Measurements from ENCODE around the gene SMC5.

SMC5 gene

GRCh38 chr9:70355801-70356200 lies 97.0 kb downstream of the SMC5 start:
- no peaks in the 10 kb centered on the region for H3K9me3 ChIP-seq (ENCODE audit: insufficient read depth, low read depth, low read length)
- no peaks in the 10 kb centered on the region for H3K27me3 ChIP-seq (ENCODE audit: insufficient read depth, low read length)
- no peak overlapping the region for H3K4me3 ChIP-seq (ENCODE audit: low read length)
- no peak overlapping the region for H3K27ac ChIP-seq (ENCODE audit: low read depth, low read length)
- no peaks in the 10 kb centered on the region for H3K4me1 ChIP-seq (ENCODE audit: insufficient read depth, low read length)
- H3K9ac ChIP-seq (ENCODE audit: low read depth, low read length) = no peak overlapping the region
- peaks cover 30% of the 10 kb centered on the region for H3K36me3 ChIP-seq (ENCODE audit: insufficient read depth, low read length)
- 100% methylated on average over 3 of the region's 3 CpGs for WGBS

- no peak overlapping the region for H3K9ac ChIP-seq (ENCODE audit: low read depth, low read length)
- H3K36me3 ChIP-seq (ENCODE audit: insufficient read depth, low read length) = no peaks in the 10 kb centered on the region
- H3K9me3 ChIP-seq (ENCODE audit: insufficient read depth, low read depth, low read length) = no peaks in the 10 kb centered on the region
- no peaks in the 10 kb centered on the region for H3K27me3 ChIP-seq (ENCODE audit: insufficient read depth, low read length)
- H3K4me3 ChIP-seq (ENCODE audit: low read length) = no peak overlapping the region
- H3K27ac ChIP-seq (ENCODE audit: low read depth, low read length) = no peak overlapping the region
- 94% methylated on average over 6 of the region's 7 CpGs for WGBS
- no peaks in the 10 kb centered on the region for H3K4me1 ChIP-seq (ENCODE audit: insufficient read depth, low read length)
Measured at GRCh38 chr9:70362952-70363351, 104.2 kb downstream of the SMC5 start.

- Histone ChIP-seq H3K27me3 (ENCODE audit: insufficient read depth, low read length) (no peaks in the 10 kb centered on the region), H3K36me3 (ENCODE audit: insufficient read depth, low read length) (no peaks in the 10 kb centered on the region), H3K4me1 (ENCODE audit: insufficient read depth, low read length) (no peaks in the 10 kb centered on the region), H3K9ac (ENCODE audit: low read depth, low read length) (no peak overlapping the region), H3K27ac (ENCODE audit: low read depth, low read length) (no peak overlapping the region), H3K9me3 (ENCODE audit: insufficient read depth, low read depth, low read length) (no peaks in the 10 kb centered on the region), H3K4me3 (ENCODE audit: low read length) (no peak overlapping the region)
- 97% methylated on average over 7 of the region's 7 CpGs for WGBS
Measured at GRCh38 chr9:70363760-70364159, 105.0 kb downstream of the SMC5 start.

- WGBS = 92% methylated on average over 6 of the region's 6 CpGs
- Histone ChIP-seq H3K36me3 (ENCODE audit: insufficient read depth, low read length) (no peaks in the 10 kb centered on the region), H3K27ac (ENCODE audit: low read depth, low read length) (no peak overlapping the region)
Measured at GRCh38 chr9:70367305-70367930, 108.6 kb downstream of the SMC5 start.

GRCh38 chr9:70374962-70375618 lies 116.3 kb downstream of the SMC5 start:
- WGBS = 89% methylated on average over 17 of the region's 17 CpGs
- Histone ChIP-seq H3K27ac (ENCODE audit: low read depth, low read length) (no peak overlapping the region), H3K36me3 (ENCODE audit: insufficient read depth, low read length) (no peaks in the 10 kb centered on the region), H3K4me1 (ENCODE audit: insufficient read depth, low read length) (peaks cover 6% of the 10 kb centered on the region; the same call in 1 of the 2 replicates), H3K9me3 (ENCODE audit: insufficient read depth, low read depth, low read length) (no peaks in the 10 kb centered on the region), H3K27me3 (ENCODE audit: insufficient read depth, low read length) (no peaks in the 10 kb centered on the region), H3K9ac (ENCODE audit: low read depth, low read length) (no peak overlapping the region), H3K4me3 (ENCODE audit: low read length) (no peak overlapping the region)

More at GRCh38 chr9:70367305-70367930, 108.6 kb downstream of the SMC5 start:
- H3K27me3 ChIP-seq (ENCODE audit: insufficient read depth, low read length) = no peaks in the 10 kb centered on the region
- H3K4me3 ChIP-seq (ENCODE audit: low read length) = no peak overlapping the region
- no peaks in the 10 kb centered on the region for H3K9me3 ChIP-seq (ENCODE audit: insufficient read depth, low read depth, low read length)
- H3K4me1 ChIP-seq (ENCODE audit: insufficient read depth, low read length) = no peaks in the 10 kb centered on the region
- no peak overlapping the region for H3K9ac ChIP-seq (ENCODE audit: low read depth, low read length)

- Histone ChIP-seq H3K27me3 (ENCODE audit: insufficient read depth, low read length) (no peaks in the 10 kb centered on the region), H3K36me3 (ENCODE audit: insufficient read depth, low read length) (no peaks in the 10 kb centered on the region), H3K4me3 (ENCODE audit: low read length) (no peak overlapping the region), H3K27ac (ENCODE audit: low read depth, low read length) (no peak overlapping the region), H3K9me3 (ENCODE audit: insufficient read depth, low read depth, low read length) (no peaks in the 10 kb centered on the region), H3K4me1 (ENCODE audit: insufficient read depth, low read length) (no peaks in the 10 kb centered on the region), H3K9ac (ENCODE audit: low read depth, low read length) (no peak overlapping the region)
- WGBS = 90% methylated on average over 5 of the region's 6 CpGs
Measured at GRCh38 chr9:70382046-70382708, 123.4 kb downstream of the SMC5 start.

GRCh38 chr9:70382709-70383605 lies 124.2 kb downstream of the SMC5 start:
- Histone ChIP-seq H3K9ac (ENCODE audit: low read depth, low read length) (no peak overlapping the region), H3K27ac (ENCODE audit: low read depth, low read length) (no peak overlapping the region), H3K27me3 (ENCODE audit: insufficient read depth, low read length) (no peaks in the 10 kb centered on the region), H3K9me3 (ENCODE audit: insufficient read depth, low read depth, low read length) (no peaks in the 10 kb centered on the region), H3K36me3 (ENCODE audit: insufficient read depth, low read length) (no peaks in the 10 kb centered on the region), H3K4me1 (ENCODE audit: insufficient read depth, low read length) (no peaks in the 10 kb centered on the region), H3K4me3 (ENCODE audit: low read length) (no peak overlapping the region)
- WGBS = 85% methylated on average over 9 of the region's 9 CpGs

DNA sequence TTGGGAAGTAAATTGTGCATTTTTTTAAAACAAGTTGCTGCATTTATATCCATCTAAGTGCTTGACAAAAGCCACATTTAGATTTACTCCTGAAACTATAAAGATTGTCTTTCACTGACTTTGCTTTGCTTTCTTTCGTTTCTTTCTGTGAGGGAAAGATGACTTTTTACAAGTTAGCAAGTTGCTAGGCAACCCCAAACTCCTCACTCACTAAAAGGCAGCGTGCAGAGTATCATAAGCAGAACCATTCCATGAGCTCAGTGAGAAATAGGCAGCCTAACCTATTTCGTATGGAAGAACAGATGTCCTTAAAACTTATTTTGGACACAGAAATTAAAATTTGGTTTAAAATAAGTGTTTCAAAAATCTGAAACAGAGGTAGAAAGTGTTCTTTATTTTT lies 126.6 kb downstream of the SMC5 start:
- 80% methylated on average over 2 of the region's 3 CpGs for WGBS
- Histone ChIP-seq H3K9ac (ENCODE audit: low read depth, low read length) (no peak overlapping the region), H3K9me3 (ENCODE audit: insufficient read depth, low read depth, low read length) (no peaks in the 10 kb centered on the region), H3K4me1 (ENCODE audit: insufficient read depth, low read length) (peaks cover 2% of the 10 kb centered on the region; the same call in 1 of the 2 replicates), H3K4me3 (ENCODE audit: low read length) (no peak overlapping the region), H3K27ac (ENCODE audit: low read depth, low read length) (no peak overlapping the region), H3K36me3 (ENCODE audit: insufficient read depth, low read length) (no peaks in the 10 kb centered on the region), H3K27me3 (ENCODE audit: insufficient read depth, low read length) (no peaks in the 10 kb centered on the region)

DNA sequence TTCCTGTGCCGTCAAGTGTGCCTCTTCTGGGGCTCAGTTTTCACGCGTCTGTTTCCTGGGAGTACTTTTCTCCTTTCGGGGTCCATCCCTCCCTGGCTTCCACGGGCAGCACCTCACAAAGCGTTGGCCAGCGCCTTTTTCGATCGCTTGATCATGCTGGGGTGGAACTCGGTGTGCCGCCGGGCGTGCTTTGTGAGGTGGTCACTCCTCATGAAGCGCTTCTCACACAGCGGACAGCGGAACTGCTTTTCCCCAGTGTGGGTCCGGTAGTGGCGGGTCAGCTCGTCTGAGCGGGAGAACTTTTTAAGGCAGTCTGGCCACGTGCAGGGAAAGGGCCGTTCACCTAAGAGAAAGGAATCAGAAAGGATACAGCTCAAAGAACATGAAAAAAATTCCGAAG lies 128.9 kb downstream of the SMC5 start:
- no peaks in the 10 kb centered on the region for H3K27me3 ChIP-seq (ENCODE audit: insufficient read depth, low read length)
- no peaks in the 10 kb centered on the region for H3K9me3 ChIP-seq (ENCODE audit: insufficient read depth, low read depth, low read length)
- peaks cover 3% of the 10 kb centered on the region; the same call in 1 of the 2 replicates for H3K4me1 ChIP-seq (ENCODE audit: insufficient read depth, low read length)
- H3K9ac ChIP-seq (ENCODE audit: low read depth, low read length) = no peak overlapping the region
- 93% methylated on average over 23 of the region's 23 CpGs for WGBS
- H3K36me3 ChIP-seq (ENCODE audit: insufficient read depth, low read length) = no peaks in the 10 kb centered on the region
- no peak overlapping the region for H3K27ac ChIP-seq (ENCODE audit: low read depth, low read length)
- no peak overlapping the region for H3K4me3 ChIP-seq (ENCODE audit: low read length)

GRCh38 chr9:70389188-70389587 lies 130.4 kb downstream of the SMC5 start:
- Histone ChIP-seq H3K9me3 (ENCODE audit: insufficient read depth, low read depth, low read length) (no peaks in the 10 kb centered on the region), H3K36me3 (ENCODE audit: insufficient read depth, low read length) (no peaks in the 10 kb centered on the region), H3K9ac (ENCODE audit: low read depth, low read length) (no peak overlapping the region), H3K27me3 (ENCODE audit: insufficient read depth, low read length) (no peaks in the 10 kb centered on the region), H3K27ac (ENCODE audit: low read depth, low read length) (no peak overlapping the region), H3K4me1 (ENCODE audit: insufficient read depth, low read length) (peaks cover 3% of the 10 kb centered on the region; the same call in 1 of the 2 replicates), H3K4me3 (ENCODE audit: low read length) (no peak overlapping the region)
- 85% methylated on average over 3 of the region's 3 CpGs for WGBS
